ENCODE measurements around the gene CFAP61. TPM values are rescaled to one million over a fixed set of nuclear protein-coding genes. Genes with fewer than 3 reads are reported as not detected.
"Not testable (repeated sequence)": the region's sequence is repeated elsewhere in the genome, so short reads cannot be mapped to it uniquely, and the experiment has no call there.

Gene CFAP61
- total and polyA plus RNA-seq, 2 experiments from 2014 or later: 1.0 TPM; not detected in 1

- DNase-seq (ENCODE audit: low spot score): no peak
Measured at GRCh38 chr20:20215976-20216727, 163.8 kb downstream of the CFAP61 start.

GRCh38 chr20:20216941-20217340, 164.6 kb downstream of the CFAP61 start:
- H3K4me3 ChIP-seq: no peak overlapping the region
- no peaks in the 10 kb centered on the region for H3K9me2 ChIP-seq (replicated peaks; ENCODE audit: insufficient read depth)
- H3K27me3 ChIP-seq: no peaks in the 10 kb centered on the region
- H2AFZ ChIP-seq: no peak overlapping the region
- no peaks in the 10 kb centered on the region for H4K20me1 ChIP-seq (ENCODE audit: insufficient read depth, poor library complexity, severe bottlenecking)
- H3K79me2 ChIP-seq: no peaks in the 10 kb centered on the region
- H3K4me2 ChIP-seq: no peak overlapping the region
- no peak overlapping the region for H3K27ac ChIP-seq
- H3K36me3 ChIP-seq (replicated peaks; ENCODE audit: insufficient read depth, low read depth): no peaks in the 10 kb centered on the region
- no peak for DNase-seq (ENCODE audit: low spot score)
- 48% methylated on average over 2 of the region's 2 CpGs for WGBS (ENCODE audit: low lambda C conversion rate, missing lambda C conversion rate)
- TF ChIP-seq EZH2 (IDR thresholded peaks at IDR 0.05; ENCODE audit: borderline replicate concordance): no peak
- no peak for TF ChIP-seq CTCF (IDR thresholded peaks at IDR 0.05; ENCODE audit: poor library complexity)
- no peak for TF ChIP-seq EZH2phosphoT487 (IDR thresholded peaks at IDR 0.05; ENCODE audit: low read depth, severe bottlenecking, unreplicated experiment)
- H3K4me1 ChIP-seq (ENCODE audit: insufficient read depth): no peaks in the 10 kb centered on the region
- no peaks in the 10 kb centered on the region for H3K9me3 ChIP-seq (ENCODE audit: low read depth)

More at GRCh38 chr20:20215976-20216727, 163.8 kb downstream of the CFAP61 start:
- Histone ChIP-seq H3K79me2 (no peaks in the 10 kb centered on the region), H3K9me3 (ENCODE audit: low read depth) (no peaks in the 10 kb centered on the region), H3K4me2 (no peak overlapping the region), H3K36me3 (replicated peaks; ENCODE audit: insufficient read depth, low read depth) (no peaks in the 10 kb centered on the region), H4K20me1 (ENCODE audit: insufficient read depth, poor library complexity, severe bottlenecking) (no peaks in the 10 kb centered on the region), H3K27me3 (no peaks in the 10 kb centered on the region), H3K4me1 (ENCODE audit: insufficient read depth) (no peaks in the 10 kb centered on the region), H3K4me3 (no peak overlapping the region), H3K27ac (no peak overlapping the region), H2AFZ (no peak overlapping the region), H3K9me2 (replicated peaks; ENCODE audit: insufficient read depth) (no peaks in the 10 kb centered on the region)
- WGBS (ENCODE audit: low lambda C conversion rate, missing lambda C conversion rate): 85% methylated on average over 12 of the region's 12 CpGs
- TF ChIP-seq CTCF (IDR thresholded peaks at IDR 0.05; ENCODE audit: poor library complexity) (no peak), EZH2phosphoT487 (IDR thresholded peaks at IDR 0.05; ENCODE audit: low read depth, severe bottlenecking, unreplicated experiment) (no peak), EZH2 (IDR thresholded peaks at IDR 0.05; ENCODE audit: borderline replicate concordance) (no peak)

GRCh38 chr20:20217621-20218020, 165.3 kb downstream of the CFAP61 start:
- H3K27ac ChIP-seq: no peak overlapping the region
- H3K36me3 ChIP-seq (replicated peaks; ENCODE audit: insufficient read depth, low read depth): no peaks in the 10 kb centered on the region
- WGBS (ENCODE audit: low lambda C conversion rate, missing lambda C conversion rate): 44% methylated on average over 1 of the region's 1 CpG
- no peak overlapping the region for H3K4me2 ChIP-seq
- no peak for TF ChIP-seq EZH2 (IDR thresholded peaks at IDR 0.05; ENCODE audit: borderline replicate concordance)
- no peak for TF ChIP-seq EZH2phosphoT487 (IDR thresholded peaks at IDR 0.05; ENCODE audit: low read depth, severe bottlenecking, unreplicated experiment)
- no peak for TF ChIP-seq CTCF (IDR thresholded peaks at IDR 0.05; ENCODE audit: poor library complexity)
- H3K9me2 ChIP-seq (replicated peaks; ENCODE audit: insufficient read depth): no peaks in the 10 kb centered on the region
- no peaks in the 10 kb centered on the region for H3K27me3 ChIP-seq
- H3K4me1 ChIP-seq (ENCODE audit: insufficient read depth): no peaks in the 10 kb centered on the region
- no peaks in the 10 kb centered on the region for H4K20me1 ChIP-seq (ENCODE audit: insufficient read depth, poor library complexity, severe bottlenecking)
- H2AFZ ChIP-seq: no peak overlapping the region
- no peaks in the 10 kb centered on the region for H3K79me2 ChIP-seq
- DNase-seq (ENCODE audit: low spot score): no peak
- H3K9me3 ChIP-seq (ENCODE audit: low read depth): no peaks in the 10 kb centered on the region
- no peak overlapping the region for H3K4me3 ChIP-seq

- not testable (repeated sequence) for H3K27ac ChIP-seq; H3K4me1 ChIP-seq (ENCODE audit: insufficient read depth); H3K27me3 ChIP-seq; H3K9me3 ChIP-seq (ENCODE audit: low read depth); H3K4me2 ChIP-seq; H3K9me2 ChIP-seq (replicated peaks; ENCODE audit: insufficient read depth); DNase-seq (ENCODE audit: low spot score); H3K4me3 ChIP-seq; H3K79me2 ChIP-seq; H4K20me1 ChIP-seq (ENCODE audit: insufficient read depth, poor library complexity, severe bottlenecking); H3K36me3 ChIP-seq (replicated peaks; ENCODE audit: insufficient read depth, low read depth); H2AFZ ChIP-seq
- WGBS (ENCODE audit: low lambda C conversion rate, missing lambda C conversion rate): 91% methylated on average over 4 of the region's 4 CpGs
Measured at GRCh38 chr20:20218106-20218505, 165.8 kb downstream of the CFAP61 start.
